ENCODE measurements around the gene PAFAH1B2. TPM values are rescaled to one million over a fixed set of nuclear protein-coding genes. Genes with fewer than 3 reads are reported as not detected.

Gene PAFAH1B2
- total RNA-seq, 2 experiments from 2014 or later: 59.9 to 62.8 TPM

DNA sequence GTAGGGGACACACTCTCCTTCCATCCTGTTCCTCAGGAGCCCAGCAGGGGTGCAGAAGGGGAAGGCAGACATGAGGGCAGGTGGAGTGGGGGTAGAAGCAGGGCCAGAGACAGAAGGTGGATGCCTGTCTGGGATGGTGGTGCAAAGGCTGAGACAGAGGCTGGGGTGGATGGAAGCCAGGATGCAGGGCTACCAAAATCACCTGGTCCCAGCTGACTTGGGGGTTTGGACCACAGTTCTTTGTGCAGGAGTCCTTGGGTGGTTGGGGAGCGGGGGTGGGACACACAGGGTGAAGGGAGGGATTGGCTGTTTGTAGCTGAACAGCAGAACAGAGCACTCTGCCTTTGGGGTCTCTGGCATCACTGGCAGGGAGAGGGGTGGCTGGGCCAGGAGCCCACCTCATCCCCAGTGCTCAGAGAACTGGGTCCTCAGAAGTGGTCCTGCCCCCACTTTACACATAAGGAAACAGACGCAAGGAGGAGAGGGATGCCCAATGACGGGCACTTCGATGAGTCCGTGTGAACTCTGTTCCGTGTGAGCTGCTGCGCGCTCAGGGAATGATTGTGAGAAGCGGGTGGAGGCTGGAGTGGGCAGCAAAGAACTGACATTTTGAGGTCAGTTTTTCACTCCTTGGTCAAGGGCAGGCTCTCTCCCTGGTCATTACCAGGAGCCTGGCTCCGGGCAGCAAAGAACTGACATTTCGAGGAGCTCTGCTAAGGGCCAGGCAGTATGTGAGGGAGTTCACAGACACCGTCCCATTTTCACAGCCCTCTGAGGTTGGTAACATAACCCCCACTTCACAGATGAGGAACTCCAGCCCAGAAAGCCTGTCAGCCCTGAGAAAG lies 56.9 kb downstream of the PAFAH1B2 start:
- intact Hi-C loops (cut with micrococcal nuclease; ENCODE audit: unreplicated experiment): no loop called here
- H3K4me1 ChIP-seq (ENCODE audit: insufficient read depth, low read length, poor library complexity, severe bottlenecking): no peaks in the 10 kb centered on the region
- POLR2A ChIA-PET: interaction anchor here (1.0 kb wide), 1 partner anchor 15 kb away, joined by 4 read pairs; no protein-coding TSS in a partner anchor
- no peak for TF ChIP-seq CTCF (conservative IDR thresholded peaks at IDR 0.05; ENCODE audit: low read length)
- no peak for TF ChIP-seq EZH2phosphoT487 (IDR thresholded peaks at IDR 0.05; ENCODE audit: borderline replicate concordance, low read depth, low read length)
- H2AFZ ChIP-seq (ENCODE audit: low read length): no peak overlapping the region
- H3K79me2 ChIP-seq (ENCODE audit: insufficient read depth, low read depth, low read length): no peaks in the 10 kb centered on the region
- CTCF ChIA-PET (ENCODE audit: unreplicated experiment): no interaction called here
- no peak for DNase-seq (ENCODE audit: low spot score)
- H3K4me3 ChIP-seq (ENCODE audit: low read depth, low read length, poor library complexity, severe bottlenecking): no peak overlapping the region
- H4K20me1 ChIP-seq (ENCODE audit: insufficient read depth, low read length): no peaks in the 10 kb centered on the region
- H3K9me3 ChIP-seq (ENCODE audit: low read length): no peaks in the 10 kb centered on the region
- BruUV-seq (replicated peaks): no TSS peak
- no peak overlapping the region for H3K4me2 ChIP-seq (ENCODE audit: low read length)
- H3K36me3 ChIP-seq (ENCODE audit: insufficient read depth, low read length): peaks cover 18% of the 10 kb centered on the region
- no peaks in the 10 kb centered on the region for H3K9me2 ChIP-seq (ENCODE audit: insufficient read depth, low read length)
- H3K27ac ChIP-seq (ENCODE audit: low read depth, low read length, poor library complexity, severe bottlenecking): no peak overlapping the region

- intact Hi-C loops (cut with micrococcal nuclease; ENCODE audit: unreplicated experiment): no loop called here
- Histone ChIP-seq H3K4me3 (ENCODE audit: low read depth, low read length, poor library complexity, severe bottlenecking) (no peak overlapping the region), H3K27ac (ENCODE audit: low read depth, low read length, poor library complexity, severe bottlenecking) (no peak overlapping the region), H3K4me2 (ENCODE audit: low read length) (no peak overlapping the region), H3K36me3 (ENCODE audit: insufficient read depth, low read length) (peaks cover 18% of the 10 kb centered on the region), H3K9me3 (ENCODE audit: low read length) (no peaks in the 10 kb centered on the region), H3K9me2 (ENCODE audit: insufficient read depth, low read length) (no peaks in the 10 kb centered on the region), H2AFZ (ENCODE audit: low read length) (no peak overlapping the region), H3K79me2 (ENCODE audit: insufficient read depth, low read depth, low read length) (no peaks in the 10 kb centered on the region), H3K4me1 (ENCODE audit: insufficient read depth, low read length, poor library complexity, severe bottlenecking) (no peaks in the 10 kb centered on the region), H4K20me1 (ENCODE audit: insufficient read depth, low read length) (no peaks in the 10 kb centered on the region)
- CTCF ChIA-PET (ENCODE audit: unreplicated experiment): no interaction called here
- no peak for DNase-seq (ENCODE audit: low spot score)
- TF ChIP-seq EZH2phosphoT487 (IDR thresholded peaks at IDR 0.05; ENCODE audit: borderline replicate concordance, low read depth, low read length) (no peak), CTCF (conservative IDR thresholded peaks at IDR 0.05; ENCODE audit: low read length) (no peak)
- POLR2A ChIA-PET: interaction anchor here (0.6 to 1.0 kb wide), 2 partner anchors 16 to 408 kb away, joined by 3 to 4 read pairs; no protein-coding TSS in a partner anchor
- no TSS peak for BruUV-seq (replicated peaks)
Measured at GRCh38 chr11:117201658-117202305, 57.7 kb downstream of the PAFAH1B2 start.

All from OCI-LY7 (cell line).